KMS-11 (cell line): ENCODE measurements around the gene NAT9.
A peak's percentile ranks its signal among the peaks of the same experiment; 100 is the strongest.

Source experiments
- H2AFZ ChIP-seq: fragments of 200-600 bp; sonication (generic); 2 replicates; pipeline ENCODE4 v1.6.1; 2016; ENCODE audit warnings: antibody characterized with exemption, mixed run types, low read depth
- H3K27ac ChIP-seq: fragments of 200-600 bp; sonication (generic); 2 replicates; pipeline ENCODE4 v1.6.1; 2016; ENCODE audit warnings: mild to moderate bottlenecking, mixed run types
- H3K27me3 ChIP-seq: fragments of 200-600 bp; sonication (generic); 2 replicates; pipeline ENCODE4 v1.6.1; 2017; ENCODE audit warnings: mild to moderate bottlenecking, low read depth, mixed run types, moderate library complexity; ENCODE audit not compliant: insufficient read depth
- H3K36me3 ChIP-seq: fragments of 200-600 bp; sonication (generic); 2 replicates; pipeline ENCODE4 v1.6.1; 2017; ENCODE audit warnings: mild to moderate bottlenecking, mixed run types; ENCODE audit not compliant: insufficient read depth
- H3K4me1 ChIP-seq: fragments of 200-600 bp; sonication (generic); 2 replicates; pipeline ENCODE4 v1.6.1; 2016; ENCODE audit warnings: mild to moderate bottlenecking, low read depth, mixed run types; ENCODE audit not compliant: poor library complexity, severe bottlenecking
- H3K4me2 ChIP-seq: fragments of 200-600 bp; sonication (generic); 2 replicates; pipeline ENCODE4 v1.7.0; 2016; ENCODE audit warnings: mild to moderate bottlenecking, mixed run types
- H3K4me3 ChIP-seq: fragments of 200-600 bp; sonication (generic); IDR thresholded peaks from 2 replicates; pipeline ENCODE4 v1.6.1; 2017; ENCODE audit warnings: low read depth, low read length, mixed read lengths; ENCODE audit not compliant: insufficient read depth
- H3K79me2 ChIP-seq: fragments of 200-600 bp; sonication (generic); 2 replicates; pipeline ENCODE4 v1.6.1; 2016; ENCODE audit warnings: low read depth, mixed run types; ENCODE audit not compliant: insufficient read depth
- H3K9ac ChIP-seq: fragments of 200-600 bp; sonication (generic); 2 replicates; pipeline ENCODE4 v1.6.1; 2016; ENCODE audit warnings: mild to moderate bottlenecking, mixed run types
- H4K20me1 ChIP-seq: fragments of 200-600 bp; sonication (generic); 2 replicates; pipeline ENCODE4 v1.6.1; 2016; ENCODE audit warnings: mild to moderate bottlenecking, mixed run types; ENCODE audit not compliant: insufficient read depth
- TF ChIP-seq, protein P1 (sequence below): fragments of 200-600 bp; sonication (generic); conservative IDR thresholded peaks from 2 replicates; pipeline ENCODE4 v1.6.1; 2017; ENCODE audit warnings: low read depth, mild to moderate bottlenecking, antibody characterized with exemption, low read length, moderate library complexity, mixed read lengths

NAT9 gene

GRCh38 chr17:74739227-74739831 lies 36.8 kb downstream of the NAT9 start:
- TF ChIP-seq, protein P1, sequence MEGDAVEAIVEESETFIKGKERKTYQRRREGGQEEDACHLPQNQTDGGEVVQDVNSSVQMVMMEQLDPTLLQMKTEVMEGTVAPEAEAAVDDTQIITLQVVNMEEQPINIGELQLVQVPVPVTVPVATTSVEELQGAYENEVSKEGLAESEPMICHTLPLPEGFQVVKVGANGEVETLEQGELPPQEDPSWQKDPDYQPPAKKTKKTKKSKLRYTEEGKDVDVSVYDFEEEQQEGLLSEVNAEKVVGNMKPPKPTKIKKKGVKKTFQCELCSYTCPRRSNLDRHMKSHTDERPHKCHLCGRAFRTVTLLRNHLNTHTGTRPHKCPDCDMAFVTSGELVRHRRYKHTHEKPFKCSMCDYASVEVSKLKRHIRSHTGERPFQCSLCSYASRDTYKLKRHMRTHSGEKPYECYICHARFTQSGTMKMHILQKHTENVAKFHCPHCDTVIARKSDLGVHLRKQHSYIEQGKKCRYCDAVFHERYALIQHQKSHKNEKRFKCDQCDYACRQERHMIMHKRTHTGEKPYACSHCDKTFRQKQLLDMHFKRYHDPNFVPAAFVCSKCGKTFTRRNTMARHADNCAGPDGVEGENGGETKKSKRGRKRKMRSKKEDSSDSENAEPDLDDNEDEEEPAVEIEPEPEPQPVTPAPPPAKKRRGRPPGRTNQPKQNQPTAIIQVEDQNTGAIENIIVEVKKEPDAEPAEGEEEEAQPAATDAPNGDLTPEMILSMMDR: no peak

DNA sequence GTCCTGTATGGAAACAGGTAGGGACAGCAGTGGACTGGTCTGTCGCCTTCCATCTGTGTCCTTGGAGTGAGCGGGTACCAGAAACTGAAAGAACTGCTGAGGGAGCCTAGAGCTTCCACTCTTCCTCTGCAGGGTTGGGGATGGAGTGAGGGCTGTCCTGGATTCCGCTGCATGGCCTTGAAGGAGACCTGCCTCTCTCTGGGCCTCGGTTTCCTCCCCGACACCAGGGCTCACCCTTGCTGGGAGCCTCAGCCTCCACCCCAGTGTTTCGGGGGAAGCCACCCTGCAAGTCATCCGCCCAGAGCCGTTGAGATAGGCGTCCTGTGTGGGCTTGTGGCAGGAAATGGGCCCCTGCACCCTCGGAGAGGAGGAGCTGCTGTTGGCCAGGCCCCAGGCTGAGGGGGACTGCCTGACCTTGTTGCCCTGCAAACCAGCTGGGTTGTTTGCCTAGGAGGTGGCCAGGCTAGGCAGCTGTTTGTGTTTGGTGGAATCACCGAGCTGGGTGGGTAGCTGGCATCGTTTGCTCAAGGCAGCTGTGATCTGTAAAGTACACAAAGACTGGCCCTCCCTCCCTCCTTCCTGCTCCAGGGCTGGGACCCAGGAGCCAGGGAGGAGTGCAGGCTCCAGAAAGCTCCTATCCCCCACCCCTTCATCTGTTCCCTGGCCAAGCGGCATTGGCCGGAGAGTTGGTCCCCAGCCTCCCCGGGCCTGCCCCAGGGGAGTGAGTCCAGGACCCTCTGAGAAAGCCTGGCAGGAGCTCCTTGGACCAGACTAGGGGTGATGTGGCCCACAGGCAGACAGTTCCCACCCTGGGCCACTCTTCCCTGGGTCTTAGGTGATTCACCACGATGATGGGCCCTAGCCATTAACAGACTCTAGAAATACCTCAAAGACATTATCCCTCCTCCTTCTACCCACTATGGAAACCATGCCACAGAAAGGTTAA lies 37.8 kb downstream of the NAT9 start:
- peak overlapping the region; percentile 33 for H3K27ac ChIP-seq
- no peaks in the 10 kb centered on the region for H3K36me3 ChIP-seq
- H3K4me1 ChIP-seq: peaks cover 49% of the 10 kb centered on the region
- TF ChIP-seq, protein P1: 0 out of 2 replicates have a peak, but pooled peaks have one; percentile 5
- H3K4me3 ChIP-seq: no peak overlapping the region
- H4K20me1 ChIP-seq: no peaks in the 10 kb centered on the region
- H3K27me3 ChIP-seq: peaks cover 11% of the 10 kb centered on the region; the same call in 1 of the 2 replicates
- H3K9ac ChIP-seq: no peak overlapping the region; the same call in 1 of the 2 replicates
- H3K79me2 ChIP-seq: no peaks in the 10 kb centered on the region
- H3K4me2 ChIP-seq: peak overlapping the region; percentile 88
- H2AFZ ChIP-seq: peak overlapping the region; percentile 82

More at GRCh38 chr17:74739227-74739831, 36.8 kb downstream of the NAT9 start:
- Histone ChIP-seq H3K36me3 (no peaks in the 10 kb centered on the region), H3K27me3 (peaks cover 11% of the 10 kb centered on the region; the same call in 1 of the 2 replicates), H2AFZ (no peak overlapping the region), H3K4me3 (no peak overlapping the region), H3K9ac (no peak overlapping the region), H4K20me1 (no peaks in the 10 kb centered on the region), H3K27ac (no peak overlapping the region), H3K79me2 (no peaks in the 10 kb centered on the region), H3K4me2 (peak overlapping the region; percentile 88; the same call in 1 of the 2 replicates), H3K4me1 (peaks cover 59% of the 10 kb centered on the region)

DNA sequence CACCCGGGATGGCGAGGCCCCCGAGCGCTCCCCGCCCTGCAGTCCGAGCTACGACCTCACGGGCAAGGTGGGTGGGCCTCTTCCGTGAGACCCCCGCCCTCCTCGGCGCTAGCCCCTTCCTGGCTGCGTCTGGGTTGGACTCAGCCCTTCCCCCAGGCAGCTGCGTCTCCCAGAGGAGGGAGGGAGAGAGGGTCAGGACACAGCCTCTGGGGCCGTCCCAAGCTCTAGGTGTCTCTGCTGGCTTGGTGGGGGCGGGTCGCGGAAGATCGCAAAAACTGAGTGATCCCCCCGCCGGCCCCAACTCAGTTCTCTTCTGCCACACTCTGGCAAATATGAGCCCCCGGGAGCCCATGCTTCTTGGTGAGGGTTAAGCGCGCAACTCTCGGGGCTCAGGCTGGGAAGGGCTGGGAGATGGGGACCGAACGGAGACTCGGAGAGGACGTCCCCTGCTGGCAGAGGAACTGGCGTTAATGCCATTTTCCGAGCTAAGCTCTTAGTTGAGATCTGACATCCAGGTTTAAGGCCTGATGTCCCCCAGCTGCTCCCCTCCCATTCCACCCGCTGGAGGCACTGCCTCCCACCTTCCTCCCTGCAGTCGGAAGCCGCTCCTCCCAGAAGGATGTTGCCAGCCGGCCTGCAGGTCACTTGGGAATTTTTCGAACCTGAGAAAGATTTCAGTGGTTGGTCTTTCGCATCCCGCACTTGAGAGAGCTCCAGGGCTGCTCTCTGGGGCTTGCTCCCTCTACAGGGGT lies 38.7 kb downstream of the NAT9 start:
- H3K27me3 ChIP-seq: peaks cover 11% of the 10 kb centered on the region; the same call in 1 of the 2 replicates
- H3K79me2 ChIP-seq: no peaks in the 10 kb centered on the region
- no peaks in the 10 kb centered on the region for H4K20me1 ChIP-seq
- no peak overlapping the region; the same call in 1 of the 2 replicates for H3K9ac ChIP-seq
- TF ChIP-seq, protein P1: peak; percentile 48
- H3K4me3 ChIP-seq: no peak overlapping the region
- no peaks in the 10 kb centered on the region for H3K36me3 ChIP-seq
- peaks cover 40% of the 10 kb centered on the region for H3K4me1 ChIP-seq
- peak overlapping the region; percentile 82 for H2AFZ ChIP-seq
- H3K4me2 ChIP-seq: peak overlapping the region; percentile 88
- H3K27ac ChIP-seq: peak overlapping the region; percentile 33
